Bladder microvascular endothelial cell (primary cell): Measurements from ENCODE around the gene HCRTR1. TPM values are rescaled to one million over a fixed set of nuclear protein-coding genes. Genes with fewer than 3 reads are reported as not detected.

Experiments
- total RNA-seq: library from RNA; depleted of rRNA; stranded (reverse); fragments of >200 nt; gene quantifications from 2 replicates; pipeline ENCODE4 v1.2.3, GENCODE V29; 2014

HCRTR1 gene
- total RNA-seq: 0.65 and 5.2 TPM in 2 replicates

DNA sequence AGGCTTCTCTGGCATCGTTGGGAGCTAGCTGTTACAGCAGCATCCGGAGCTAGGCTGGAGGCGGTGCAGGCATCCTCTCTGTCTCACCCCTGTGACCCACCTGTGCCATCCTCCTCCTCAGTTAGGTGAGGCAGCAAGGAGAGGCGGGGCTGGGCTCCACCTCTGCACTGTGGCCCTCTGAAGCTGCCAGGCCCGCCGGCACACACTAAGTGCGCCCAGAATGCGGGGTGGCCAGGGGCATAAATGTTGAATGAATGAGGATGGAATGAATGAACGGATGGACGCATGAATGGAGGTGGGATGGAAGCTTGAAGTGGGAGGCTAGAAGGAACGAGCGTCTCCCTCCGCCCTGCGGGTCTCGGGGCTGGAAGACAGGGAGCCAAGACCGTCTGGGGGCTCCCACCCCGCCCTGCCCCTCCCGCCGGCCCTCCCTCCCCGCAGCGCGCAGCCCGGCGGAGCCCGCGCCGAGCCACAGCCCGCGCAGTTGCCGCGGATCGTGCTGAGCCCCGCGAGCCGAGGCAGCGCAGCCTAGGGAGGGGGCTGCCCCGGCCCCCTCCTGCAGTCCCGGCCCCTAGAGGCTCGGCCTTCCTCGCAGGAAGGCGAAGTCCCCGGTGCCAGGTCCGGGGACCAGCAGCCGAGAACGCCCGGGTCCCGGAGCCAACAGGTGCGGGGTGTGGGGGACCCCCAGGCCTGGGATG, at the start of gene HCRTR1:
Gene HCRTR1, plus strand, starts transcription at position 472 of the 698 bp plus-strand sequence. CDS start 1,504 bp downstream, outside the sequence.

DNA sequence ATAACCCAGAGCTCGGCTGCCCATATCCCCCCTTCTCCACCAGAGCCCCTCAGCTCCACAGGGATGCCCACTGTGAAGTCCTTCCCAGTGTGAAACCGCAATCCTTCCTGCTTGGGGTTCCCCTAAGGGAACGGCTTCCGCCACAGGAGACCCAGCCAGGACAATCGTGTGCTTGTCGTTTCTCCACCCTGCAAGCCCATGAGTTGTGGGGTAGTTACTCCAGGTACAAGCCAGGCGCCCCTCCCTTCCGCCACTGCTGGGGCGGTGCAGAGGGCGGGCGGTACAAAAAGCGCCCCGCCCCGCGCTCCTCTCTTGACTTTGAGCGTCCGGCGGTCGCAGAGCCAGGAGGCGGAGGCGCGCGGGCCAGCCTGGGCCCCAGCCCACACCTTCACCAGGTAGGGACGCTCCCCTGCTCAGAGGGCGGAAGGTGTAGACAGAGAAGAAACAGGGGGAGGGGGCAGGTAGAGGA, 41.3 kb upstream of the HCRTR1 start, which contains the start of gene TINAGL1:
Gene TINAGL1, plus strand, starts transcription at position 315 of the 469 bp plus-strand sequence. CDS start 634 bp downstream, outside the sequence.

DNA sequence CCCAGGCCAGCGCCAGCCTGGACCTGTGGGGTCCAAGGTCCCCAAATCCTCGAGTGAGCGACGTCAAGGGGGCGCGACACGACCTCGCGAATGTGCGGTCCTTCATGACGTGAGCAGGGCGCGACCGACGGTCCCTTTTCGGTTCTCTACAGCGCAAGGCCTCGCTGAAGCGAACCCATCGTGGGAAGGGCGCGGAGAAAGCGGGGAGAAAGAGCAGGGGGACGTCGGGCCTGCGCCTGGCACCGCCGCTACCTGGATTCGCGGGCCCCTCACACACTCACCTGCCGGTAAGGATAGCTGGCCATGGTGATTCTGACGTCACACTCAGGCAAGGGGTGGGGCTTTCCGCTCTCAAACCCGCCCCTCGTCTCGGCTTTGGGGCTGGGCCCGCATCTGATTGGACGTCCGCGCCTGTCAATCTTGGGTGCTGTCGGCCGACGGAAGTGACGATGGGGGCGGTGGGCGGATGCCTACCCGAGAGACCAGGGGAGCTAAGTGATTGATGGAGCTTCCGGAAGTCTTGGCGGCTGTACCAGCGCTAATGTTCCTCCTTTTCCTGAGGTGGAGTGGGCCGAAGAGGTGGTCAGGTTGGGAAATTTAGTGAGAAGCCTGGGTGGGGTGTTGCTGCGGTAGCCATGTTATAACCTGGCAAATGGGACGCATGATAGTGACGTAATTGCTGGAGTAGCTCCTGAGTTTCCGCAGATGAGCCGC, 27.2 kb downstream of the HCRTR1 start, which contains the start of gene PEF1:
Gene PEF1, minus strand, starts transcription at position 317 of the 714 bp plus-strand sequence. Its CDS starts 12 bp downstream, at position 305.

Other genes starting within 250 kb of the HCRTR1 start
- gene FABP3, start 244.6 kb upstream of the HCRTR1 start, total RNA-seq: 0.57 and 5.5 TPM in 2 replicates
- gene SERINC2, start 204.5 kb upstream of the HCRTR1 start, total RNA-seq: 1.6 and 11.8 TPM in 2 replicates
- gene TINAGL1, start 41.2 kb upstream of the HCRTR1 start, total RNA-seq: 331 and 542 TPM in 2 replicates
- gene PEF1, start 27.2 kb downstream of the HCRTR1 start, total RNA-seq: 75.1 and 109 TPM in 2 replicates
- gene COL16A1, start 86.3 kb downstream of the HCRTR1 start, total RNA-seq: 0.32 and 1.0 TPM in 2 replicates
- 0.16 and 1.1 TPM in 2 replicates for gene ADGRB2, start 146.7 kb downstream of the HCRTR1 start, total RNA-seq
- 2.8 and 6.3 TPM in 2 replicates for gene SPOCD1, start 198.3 kb downstream of the HCRTR1 start, total RNA-seq